GM12892 (cell line): ENCODE results near the gene LYPD8.

Experiments used
- POLR2A ChIP-seq: IDR thresholded peaks from 2 replicates; pipeline ENCODE4 v1.6.1; 2011; ENCODE audit warnings: low read depth, low read length, control low read depth
- POLR2AphosphoS5 ChIP-seq: IDR thresholded peaks from 2 replicates; pipeline ENCODE4 v1.6.1; 2011; ENCODE audit warnings: low read depth, low read length, control low read depth

- TF ChIP-seq POLR2A, result no peak
- TF ChIP-seq POLR2AphosphoS5, result no peak
These were observed 56.5 kb downstream of the LYPD8 start for GRCh38 chr1:248699099-248699498.
